Activated T-cell treated with anti-CD3 and anti-CD28 coated beads, Interleukin-2, amount 50 U/mL, for 72 hours (primary cell): ENCODE results near the gene NBPF3. TPM values are rescaled to one million over a fixed set of nuclear protein-coding genes. Genes with fewer than 3 reads are reported as not detected.

ENCODE experiments used
- ATAC-seq, 2 donors: fragments of 150-1000 bp; cut with Tn5 transposase; replicated peaks in 1 of 2; 2 replicates each; pipeline ENCODE4 v1.10.0; 2021; ENCODE audit warnings: moderate library complexity in 2 of 2, mild to moderate bottlenecking in 1 of 2
- DNase-seq, 2 donors: peaks; one replicate each; pipeline ENCODE4 v3.0.0; 2021 to 2022; ENCODE audit warnings: mixed read lengths in 1 of 2
- H3K27ac Mint-ChIP-seq: one replicate; pipeline ENCODE4 v1.8.0; 2022; ENCODE audit warnings: mild to moderate bottlenecking, moderate library complexity, mixed read lengths
- H3K27me3 Mint-ChIP-seq: one replicate; pipeline ENCODE4 v1.8.0; 2022; ENCODE audit warnings: low read depth, mixed read lengths
- H3K36me3 Mint-ChIP-seq, 2 donors: one replicate each; pipeline ENCODE4 v1.8.0; 2022; ENCODE audit warnings: mixed read lengths in 2 of 2, mild to moderate bottlenecking in 1 of 2; ENCODE audit not compliant: insufficient read depth in 2 of 2
- H3K4me1 Mint-ChIP-seq: one replicate; pipeline ENCODE4 v1.8.0; 2022; ENCODE audit warnings: low read depth, mixed read lengths
- H3K4me3 Mint-ChIP-seq, 2 donors: one replicate each; pipeline ENCODE4 v1.8.0; 2022; ENCODE audit warnings: mild to moderate bottlenecking in 2 of 2, mixed read lengths in 2 of 2, moderate library complexity in 2 of 2
- H3K9me3 Mint-ChIP-seq, 2 donors: one replicate each; pipeline ENCODE4 v1.8.0; 2022; ENCODE audit warnings: mixed read lengths in 2 of 2
- total RNA-seq, 2 donors: library from RNA; stranded (reverse); gene quantifications; one replicate each; pipeline ENCODE4 v1.2.3, GENCODE V29; 2022

Gene NBPF3
- total RNA-seq, 2 donors from 2014 or later: 3.8 to 9.0 TPM

GRCh38 chr1:21490774-21491487 lies 51.0 kb downstream of the NBPF3 start:
- Mint-ChIP-seq H3K9me3 (no peaks in the 10 kb centered on the region), H3K27ac (no peak overlapping the region), H3K36me3 (no peaks in the 10 kb centered on the region), H3K27me3 (peaks cover 33% of the 10 kb centered on the region), H3K4me1 (peaks cover 10% of the 10 kb centered on the region), H3K4me3 (no peak overlapping the region)
- peak; percentile 57 to 60 for ATAC-seq
- peak; percentile 21 to 34 for DNase-seq

- no peaks in the 10 kb centered on the region for H3K9me3 Mint-ChIP-seq
- no peak overlapping the region for H3K4me3 Mint-ChIP-seq
- no peak overlapping the region for H3K27ac Mint-ChIP-seq
- no peaks in the 10 kb centered on the region for H3K36me3 Mint-ChIP-seq
- H3K27me3 Mint-ChIP-seq: peaks cover 31% of the 10 kb centered on the region
- ATAC-seq (no peak), DNase-seq (no peak)
- peaks cover 10% of the 10 kb centered on the region for H3K4me1 Mint-ChIP-seq
Measured at GRCh38 chr1:21491488-21492355, 51.8 kb downstream of the NBPF3 start.

- H3K4me1 Mint-ChIP-seq: peaks cover 10% of the 10 kb centered on the region
- DNase-seq (no peak), ATAC-seq (no peak)
- H3K27me3 Mint-ChIP-seq: peaks cover 27% of the 10 kb centered on the region
- H3K9me3 Mint-ChIP-seq: no peaks in the 10 kb centered on the region
- no peaks in the 10 kb centered on the region for H3K36me3 Mint-ChIP-seq
- no peak overlapping the region for H3K27ac Mint-ChIP-seq
- no peak overlapping the region for H3K4me3 Mint-ChIP-seq
Measured at GRCh38 chr1:21492356-21492625, 52.4 kb downstream of the NBPF3 start.

DNA sequence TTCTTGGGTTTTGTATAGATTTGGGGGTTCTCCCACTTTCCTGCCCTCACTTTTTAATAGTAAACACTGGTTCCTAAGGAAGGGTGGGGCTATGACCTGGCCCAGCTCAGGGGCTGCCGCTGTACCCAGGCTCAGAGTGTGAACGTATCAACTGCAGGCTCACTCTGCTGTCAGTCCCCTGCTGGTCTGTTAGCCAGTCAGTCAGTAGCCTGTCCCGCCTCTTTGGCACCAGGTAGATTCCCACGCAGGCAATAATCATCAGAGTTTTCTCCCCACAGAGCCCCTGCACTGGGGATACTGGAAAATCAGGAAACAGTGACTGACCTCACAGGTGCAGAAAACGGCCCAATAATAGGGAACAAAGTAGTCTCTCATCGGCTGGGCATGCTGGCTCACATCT lies 54.3 kb downstream of the NBPF3 start:
- H3K36me3 Mint-ChIP-seq: no peaks in the 10 kb centered on the region
- no peak overlapping the region for H3K27ac Mint-ChIP-seq
- DNase-seq (no peak), ATAC-seq (no peak)
- peaks cover 11% of the 10 kb centered on the region for H3K27me3 Mint-ChIP-seq
- H3K9me3 Mint-ChIP-seq: no peaks in the 10 kb centered on the region
- H3K4me1 Mint-ChIP-seq: no peaks in the 10 kb centered on the region
- H3K4me3 Mint-ChIP-seq: no peak overlapping the region

DNA sequence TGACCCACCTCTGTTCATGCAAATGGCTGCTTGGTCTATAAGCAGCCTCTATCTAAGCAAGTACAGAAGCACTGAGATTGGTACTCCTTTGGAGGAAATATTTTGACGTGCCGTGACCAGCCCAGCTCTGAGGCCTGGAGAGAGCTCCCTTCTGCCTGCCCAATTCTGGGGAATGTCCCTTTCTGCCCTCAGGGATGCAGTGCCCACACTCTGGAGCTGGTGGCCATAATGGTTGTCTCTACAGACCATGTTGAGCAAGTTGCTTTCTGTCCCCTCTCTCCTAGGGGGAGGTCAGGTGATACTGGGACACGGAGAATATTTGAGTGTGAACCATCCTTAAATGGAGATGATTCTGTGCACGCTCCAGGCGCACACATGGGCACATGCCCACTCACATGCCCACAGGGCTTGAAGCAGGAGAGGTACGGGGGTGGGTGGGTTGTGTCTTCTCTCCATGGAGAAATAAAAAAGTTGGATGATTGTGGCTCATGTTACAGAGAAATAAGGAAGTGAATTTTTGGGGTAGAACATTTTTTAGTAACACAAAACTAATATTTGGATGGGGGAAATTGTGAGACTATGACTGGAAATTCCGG lies 55.4 kb downstream of the NBPF3 start:
- Mint-ChIP-seq H3K4me1 (no peaks in the 10 kb centered on the region), H3K9me3 (no peaks in the 10 kb centered on the region), H3K27me3 (peaks cover 9% of the 10 kb centered on the region), H3K36me3 (no peaks in the 10 kb centered on the region), H3K4me3 (no peak overlapping the region), H3K27ac (no peak overlapping the region)
- no peak for ATAC-seq
- DNase-seq: no peak

- Mint-ChIP-seq H3K9me3 (no peaks in the 10 kb centered on the region), H3K4me1 (no peaks in the 10 kb centered on the region), H3K27ac (no peak overlapping the region), H3K4me3 (no peak overlapping the region), H3K36me3 (no peaks in the 10 kb centered on the region), H3K27me3 (peaks cover 9% of the 10 kb centered on the region)
- no peak for DNase-seq
- ATAC-seq: no peak
Measured at GRCh38 chr1:21496063-21496462, 56.1 kb downstream of the NBPF3 start.

DNA sequence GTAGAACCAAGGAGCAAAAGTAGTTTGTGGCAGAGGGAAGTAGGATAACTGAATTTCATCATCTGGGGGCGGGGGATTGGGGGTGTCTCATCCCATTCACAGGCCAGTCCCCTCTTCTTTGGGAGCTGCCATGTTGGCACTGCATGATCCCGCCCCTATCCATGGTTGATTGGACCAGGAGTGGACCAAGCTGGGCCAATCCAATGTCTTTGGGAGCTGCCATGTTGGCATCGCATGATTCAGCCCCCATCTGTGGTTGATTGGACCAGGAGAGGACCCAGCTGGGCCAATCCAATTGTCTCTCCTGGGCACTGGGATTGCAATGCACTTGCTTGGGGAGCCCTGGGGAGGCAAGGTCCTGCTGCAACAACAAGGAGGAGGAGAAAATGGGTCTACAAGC lies 56.9 kb downstream of the NBPF3 start:
- H3K27ac Mint-ChIP-seq: no peak overlapping the region
- no peak overlapping the region for H3K4me3 Mint-ChIP-seq
- no peaks in the 10 kb centered on the region for H3K9me3 Mint-ChIP-seq
- no peaks in the 10 kb centered on the region for H3K36me3 Mint-ChIP-seq
- ATAC-seq (no peak), DNase-seq (no peak)
- H3K27me3 Mint-ChIP-seq: peaks cover 9% of the 10 kb centered on the region
- H3K4me1 Mint-ChIP-seq: no peaks in the 10 kb centered on the region

GRCh38 chr1:21497466-21498061 lies 57.6 kb downstream of the NBPF3 start:
- no peak for ATAC-seq
- Mint-ChIP-seq H3K27me3 (peaks cover 9% of the 10 kb centered on the region), H3K27ac (no peak overlapping the region), H3K4me3 (no peak overlapping the region), H3K4me1 (no peaks in the 10 kb centered on the region), H3K9me3 (no peaks in the 10 kb centered on the region), H3K36me3 (no peaks in the 10 kb centered on the region)
- DNase-seq: no peak

DNA sequence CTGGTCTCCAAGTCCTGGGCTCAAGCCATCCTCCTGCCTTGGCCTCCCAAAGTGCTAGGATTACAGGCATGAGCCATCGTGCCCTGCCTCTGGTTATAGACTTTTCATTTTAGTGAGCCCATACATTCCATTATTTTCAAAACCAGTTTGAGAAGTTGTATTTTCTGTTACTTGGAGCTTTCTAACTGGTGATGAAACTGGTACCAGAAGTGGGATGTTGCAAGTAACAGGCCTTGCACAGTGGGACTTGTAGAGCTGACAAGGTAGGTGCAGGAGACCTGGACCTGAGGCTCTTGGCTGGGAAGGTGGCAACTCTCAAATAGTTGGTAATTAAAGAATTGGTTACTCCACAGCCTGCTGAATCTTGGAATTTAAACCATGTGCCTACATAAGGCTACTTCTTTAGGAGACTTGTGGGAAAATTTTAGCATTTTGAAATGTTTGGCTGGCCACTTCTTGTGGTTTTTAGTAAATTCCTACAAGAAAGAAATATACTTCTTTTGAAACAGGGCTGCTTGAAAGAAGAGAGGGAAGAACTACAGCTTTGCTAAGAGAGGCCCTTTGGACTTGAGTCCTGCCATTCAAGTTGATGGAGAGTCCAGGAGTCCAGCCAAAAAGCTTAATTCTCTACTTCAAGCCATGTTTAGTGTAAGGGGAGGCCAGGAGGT lies 59.5 kb downstream of the NBPF3 start:
- H3K27me3 Mint-ChIP-seq: peaks cover 9% of the 10 kb centered on the region
- H3K9me3 Mint-ChIP-seq: no peaks in the 10 kb centered on the region
- ATAC-seq (no peak), DNase-seq (no peak)
- no peak overlapping the region for H3K4me3 Mint-ChIP-seq
- H3K4me1 Mint-ChIP-seq: no peaks in the 10 kb centered on the region
- no peaks in the 10 kb centered on the region for H3K36me3 Mint-ChIP-seq
- H3K27ac Mint-ChIP-seq: no peak overlapping the region

GRCh38 chr1:21503706-21504377 lies 63.9 kb downstream of the NBPF3 start:
- ATAC-seq (no peak), DNase-seq (no peak)
- no peak overlapping the region for H3K27ac Mint-ChIP-seq
- H3K4me1 Mint-ChIP-seq: peaks cover 3% of the 10 kb centered on the region
- peaks cover 0 to 1% of the 10 kb centered on the region in 2 donors for H3K36me3 Mint-ChIP-seq
- no peaks in the 10 kb centered on the region for H3K9me3 Mint-ChIP-seq
- no peak overlapping the region for H3K4me3 Mint-ChIP-seq
- H3K27me3 Mint-ChIP-seq: peaks cover 33% of the 10 kb centered on the region

DNA sequence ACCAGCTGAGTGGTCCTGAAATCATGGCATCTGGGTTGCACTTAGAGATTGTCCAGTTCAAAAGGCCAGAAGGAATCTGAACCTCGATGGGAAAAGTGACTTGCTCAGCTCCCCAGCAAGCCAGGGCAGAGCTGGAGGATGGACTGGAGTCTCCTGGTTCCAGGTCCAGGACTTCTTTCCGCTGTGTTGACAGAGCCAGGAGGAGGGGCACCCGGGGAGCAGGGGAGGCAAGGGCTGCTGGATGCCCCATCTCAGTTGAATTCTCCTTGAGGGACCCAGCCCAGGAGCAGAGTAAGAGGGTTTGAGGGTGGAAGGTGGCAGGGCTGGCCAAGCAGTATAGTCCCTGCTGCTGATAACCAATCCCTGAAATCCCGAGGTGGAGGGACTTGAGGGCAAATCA lies 66.9 kb downstream of the NBPF3 start:
- Mint-ChIP-seq H3K27ac (no peak overlapping the region), H3K4me1 (peaks cover 6% of the 10 kb centered on the region), H3K4me3 (no peak overlapping the region), H3K9me3 (no peaks in the 10 kb centered on the region), H3K27me3 (peaks cover 57% of the 10 kb centered on the region), H3K36me3 (peaks cover 0 to 2% of the 10 kb centered on the region in 2 donors)
- ATAC-seq (no peak), DNase-seq (no peak)

GRCh38 chr1:21507511-21508270 lies 67.8 kb downstream of the NBPF3 start:
- H3K36me3 Mint-ChIP-seq: peaks cover 0 to 2% of the 10 kb centered on the region in 2 donors
- H3K4me1 Mint-ChIP-seq: peaks cover 6% of the 10 kb centered on the region
- ATAC-seq (no peak), DNase-seq (no peak)
- no peaks in the 10 kb centered on the region for H3K9me3 Mint-ChIP-seq
- no peak overlapping the region for H3K4me3 Mint-ChIP-seq
- H3K27me3 Mint-ChIP-seq: peaks cover 57% of the 10 kb centered on the region
- H3K27ac Mint-ChIP-seq: no peak overlapping the region
